GM12873 (cell line): ENCODE measurements around the gene FCGR3A.
"Not testable (repeated sequence)": the region's sequence is repeated elsewhere in the genome, so short reads cannot be mapped to it uniquely, and the experiment has no call there.

Source experiments
- TF ChIP-seq, protein P1 (sequence below): IDR thresholded peaks from 2 replicates; pipeline ENCODE4 v1.5.1; 2012; ENCODE audit warnings: low read depth, mild to moderate bottlenecking, moderate library complexity, low read length, control low read depth; ENCODE audit not compliant: insufficient read depth; ENCODE audit errors: missing control alignments

The FCGR3A gene

DNA sequence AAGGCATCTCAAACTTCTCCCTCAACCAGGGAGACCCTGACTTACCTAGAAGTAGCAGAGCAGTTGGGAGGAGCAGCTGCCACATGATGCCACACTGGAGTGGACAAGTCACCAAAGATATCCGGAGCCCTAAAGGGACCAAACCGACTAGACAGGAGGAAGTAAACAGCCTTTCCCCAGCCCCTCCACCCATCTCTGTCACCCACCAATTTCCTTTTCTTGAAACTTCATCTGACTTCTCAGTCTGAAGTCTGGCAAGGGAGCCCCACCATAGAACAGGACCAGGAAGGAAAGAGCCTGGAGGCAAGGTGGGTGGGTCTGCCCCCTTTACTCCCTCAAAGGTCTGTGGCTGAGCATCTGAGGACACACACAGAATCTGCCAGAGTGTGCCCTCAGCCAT lies at the start of gene FCGR3A:
FCGR3A (minus strand) TSS at position 167 of the 400 bp plus-strand sequence; CDS start at position 85, 82 bp downstream.
- TF ChIP-seq, protein P1, sequence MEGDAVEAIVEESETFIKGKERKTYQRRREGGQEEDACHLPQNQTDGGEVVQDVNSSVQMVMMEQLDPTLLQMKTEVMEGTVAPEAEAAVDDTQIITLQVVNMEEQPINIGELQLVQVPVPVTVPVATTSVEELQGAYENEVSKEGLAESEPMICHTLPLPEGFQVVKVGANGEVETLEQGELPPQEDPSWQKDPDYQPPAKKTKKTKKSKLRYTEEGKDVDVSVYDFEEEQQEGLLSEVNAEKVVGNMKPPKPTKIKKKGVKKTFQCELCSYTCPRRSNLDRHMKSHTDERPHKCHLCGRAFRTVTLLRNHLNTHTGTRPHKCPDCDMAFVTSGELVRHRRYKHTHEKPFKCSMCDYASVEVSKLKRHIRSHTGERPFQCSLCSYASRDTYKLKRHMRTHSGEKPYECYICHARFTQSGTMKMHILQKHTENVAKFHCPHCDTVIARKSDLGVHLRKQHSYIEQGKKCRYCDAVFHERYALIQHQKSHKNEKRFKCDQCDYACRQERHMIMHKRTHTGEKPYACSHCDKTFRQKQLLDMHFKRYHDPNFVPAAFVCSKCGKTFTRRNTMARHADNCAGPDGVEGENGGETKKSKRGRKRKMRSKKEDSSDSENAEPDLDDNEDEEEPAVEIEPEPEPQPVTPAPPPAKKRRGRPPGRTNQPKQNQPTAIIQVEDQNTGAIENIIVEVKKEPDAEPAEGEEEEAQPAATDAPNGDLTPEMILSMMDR, result no peak

GRCh38 chr1:161560960-161561715 lies 11.5 kb upstream of the FCGR3A start:
- TF ChIP-seq, protein P1, result peak; percentile 13

DNA sequence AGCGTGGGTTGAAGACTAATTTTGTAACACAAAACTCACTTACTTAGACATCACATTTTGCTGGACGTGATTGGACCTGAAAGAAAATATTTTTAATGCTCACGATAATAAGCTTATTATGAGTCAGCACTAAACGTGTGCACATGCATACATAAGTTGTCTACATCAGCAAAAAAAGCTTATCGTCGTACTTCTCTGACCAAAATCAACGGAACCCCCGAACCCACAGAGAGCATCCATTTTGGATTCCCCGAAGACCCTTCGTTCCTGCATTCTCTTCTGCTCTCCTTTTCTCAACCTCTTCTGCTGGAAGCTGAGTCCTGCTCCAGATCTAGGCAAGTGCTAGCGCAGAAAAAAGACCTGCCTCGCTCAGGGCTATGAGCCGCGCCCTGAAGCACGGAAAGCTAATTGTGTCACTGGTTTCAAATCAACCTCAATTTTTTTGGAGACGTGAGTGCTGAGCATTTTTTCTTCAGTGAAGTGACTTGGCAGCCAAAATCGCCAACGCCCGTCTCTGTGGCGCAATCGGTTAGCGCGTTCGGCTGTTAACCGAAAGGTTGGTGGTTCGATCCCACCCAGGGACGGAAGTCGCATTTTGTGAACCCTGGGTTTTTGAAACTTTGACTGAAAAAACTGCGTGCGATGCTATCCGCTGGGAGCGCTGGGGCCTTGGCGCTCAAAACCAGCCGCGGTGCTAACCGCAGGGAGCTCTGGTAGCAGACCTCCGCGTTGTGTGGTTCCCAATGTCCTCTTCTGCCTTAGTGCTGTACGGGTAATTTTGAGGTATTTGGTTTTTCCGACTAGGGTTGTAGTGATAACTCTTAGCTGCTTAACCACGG lies 9.7 kb downstream of the FCGR3A start:
- TF ChIP-seq, protein P1, result peak; percentile 11

DNA sequence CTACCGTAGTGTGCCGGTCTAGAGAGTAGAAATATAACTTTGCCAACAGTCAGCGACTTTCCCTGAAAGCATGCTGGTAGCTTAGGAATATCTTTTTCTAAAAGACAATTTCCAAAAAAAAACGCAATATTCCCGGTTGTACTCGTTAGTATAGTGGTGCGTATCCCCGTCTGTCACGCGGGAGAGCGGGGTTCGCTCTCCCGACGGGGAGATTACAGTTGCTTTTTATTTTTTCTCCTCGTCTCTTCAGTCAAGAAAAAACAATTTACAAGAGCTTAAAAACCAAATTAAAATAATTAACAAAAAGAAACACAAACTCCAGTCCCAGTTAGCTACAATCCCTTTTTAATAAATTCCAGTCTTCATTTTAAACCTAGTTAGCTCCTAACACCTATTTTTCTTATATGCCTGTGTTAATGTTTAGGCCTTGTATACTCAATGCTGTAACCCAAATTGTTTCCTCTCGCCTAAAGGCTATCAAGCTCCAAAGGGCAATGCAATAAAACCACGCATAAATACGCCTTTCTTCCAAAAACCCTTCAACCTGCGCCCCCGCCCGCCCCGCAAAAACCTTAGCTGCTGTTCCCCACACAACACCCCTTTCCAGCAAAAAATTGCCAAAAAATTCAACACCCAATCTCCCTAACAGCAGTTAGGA lies 17.5 kb downstream of the FCGR3A start:
- TF ChIP-seq, protein P1, result no peak

DNA sequence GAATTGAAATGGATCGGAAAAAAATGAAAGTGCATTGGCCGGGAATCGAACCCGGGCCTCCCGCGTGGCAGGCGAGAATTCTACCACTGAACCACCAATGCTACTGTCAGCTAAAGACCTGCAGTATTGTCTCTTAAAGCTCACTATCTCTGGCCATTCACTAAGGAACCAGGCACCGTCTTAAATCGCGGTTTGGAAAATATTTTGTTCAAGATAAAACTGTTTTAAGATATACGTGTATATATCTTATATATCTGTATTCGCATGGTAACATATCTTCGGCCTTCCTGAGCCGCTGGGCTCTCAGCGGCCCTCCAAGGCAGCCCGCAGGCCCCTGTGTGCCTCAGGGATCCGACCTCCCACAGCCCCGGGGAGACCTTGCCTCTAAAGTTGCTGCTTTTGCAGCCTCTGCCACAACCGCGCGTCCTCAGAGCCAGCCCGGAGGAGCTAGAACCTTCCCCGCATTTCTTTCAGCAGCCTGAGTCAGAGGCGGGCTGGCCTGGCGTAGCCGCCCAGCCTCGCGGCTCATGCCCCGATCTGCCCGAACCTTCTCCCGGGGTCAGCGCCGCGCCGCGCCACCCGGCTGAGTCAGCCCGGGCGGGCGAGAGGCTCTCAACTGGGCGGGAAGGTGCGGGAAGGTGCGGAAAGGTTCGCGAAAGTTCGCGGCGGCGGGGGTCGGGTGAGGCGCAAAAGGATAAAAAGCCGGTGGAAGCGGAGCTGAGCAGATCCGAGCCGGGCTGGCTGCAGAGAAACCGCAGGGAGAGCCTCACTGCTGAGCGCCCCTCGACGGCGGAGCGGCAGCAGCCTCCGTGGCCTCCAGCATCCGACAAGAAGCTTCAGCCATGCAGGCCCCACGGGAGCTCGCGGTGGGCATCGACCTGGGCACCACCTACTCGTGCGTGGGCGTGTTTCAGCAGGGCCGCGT lies 25.5 kb downstream of the FCGR3A start, which contains the start of gene HSPA6:
HSPA6 (plus strand) TSS at position 724 of the 925 bp plus-strand sequence; CDS start at position 843, 119 bp downstream.
- TF ChIP-seq, protein P1, result not testable (repeated sequence)

- TF ChIP-seq, protein P1, result no peak
Measured at GRCh38 chr1:161511756-161512060, 37.9 kb downstream of the FCGR3A start.
